Renal pelvis (tissue), 12 donors: ENCODE data around the gene ZDHHC16. TPM values are rescaled to one million over a fixed set of nuclear protein-coding genes. Genes with fewer than 3 reads are reported as not detected.
A peak's percentile ranks its signal among the peaks of the same experiment; 100 is the strongest.
"Not testable (repeated sequence)": the region's sequence is repeated elsewhere in the genome, so short reads cannot be mapped to it uniquely, and the experiment has no call there.

Experiments
- DNase-seq: peaks from one replicate; pipeline ENCODE4 v3.0.0-alpha.2; 2013
- long read RNA-seq, 16 experiments: transcript quantifications; one replicate each; lab custom pipeline, GENCODE V29; 2026
- polyA plus RNA-seq, 3 donors: library from polyadenylated mRNA; unstranded; fragments of 120-200 nt; gene quantifications; one replicate each; pipeline ENCODE4 v1.2.1, GENCODE V29; 2013; ENCODE audit not compliant: insufficient read length in 3 of 3

ZDHHC16 gene
- 10 to 100 TPM; 40.5 to 43.1 (median 40.7) TPM for polyA plus RNA-seq
- long read RNA-seq, donor 1, transcript ZDHHC16-202 (10 exons, 1,718 nt), result major isoform, 5 of 45 reads
- long read RNA-seq, donor 1, partial matches to known transcripts, result 26 of 45 reads
- long read RNA-seq, donor 1, other reads (novel, unspliced or antisense), result 8 of 45 reads
- long read RNA-seq, donor 2, transcript ZDHHC16-202 (10 exons, 1,718 nt), result major isoform, 5 of 14 reads
- long read RNA-seq, donor 2, partial matches to known transcripts, result 5 of 14 reads
- long read RNA-seq, donor 2, other reads (novel, unspliced or antisense), result 0 of 14 reads
- long read RNA-seq, donor 3, partial matches to known transcripts, result 5 of 14 reads
- long read RNA-seq, donor 3, other reads (novel, unspliced or antisense), result 0 of 14 reads
- long read RNA-seq, donor 4, transcript ZDHHC16-206 (11 exons, 1,798 nt), result major isoform, 5 of 12 reads
- long read RNA-seq, donor 4, partial matches to known transcripts, result 0 of 12 reads
- long read RNA-seq, donor 4, other reads (novel, unspliced or antisense), result 0 of 12 reads
- long read RNA-seq, donor 5, partial matches to known transcripts, result 0 of 2 reads
- long read RNA-seq, donor 5, other reads (novel, unspliced or antisense), result 0 of 2 reads
- long read RNA-seq, donor 6, partial matches to known transcripts, result 50 of 54 reads
- long read RNA-seq, donor 6, other reads (novel, unspliced or antisense), result 0 of 54 reads
- long read RNA-seq, donor 7, transcript ZDHHC16-202 (10 exons, 1,718 nt), result major isoform, 5 of 10 reads
- long read RNA-seq, donor 7, partial matches to known transcripts, result 0 of 10 reads
- long read RNA-seq, donor 7, other reads (novel, unspliced or antisense), result 0 of 10 reads
- long read RNA-seq, donor 8, partial matches to known transcripts, result 0 of 2 reads
- long read RNA-seq, donor 8, other reads (novel, unspliced or antisense), result 0 of 2 reads
- long read RNA-seq, donor 9, partial matches to known transcripts, result 8 of 14 reads
- long read RNA-seq, donor 9, other reads (novel, unspliced or antisense), result 0 of 14 reads
- long read RNA-seq, donor 10, partial matches to known transcripts, result 8 of 10 reads
- long read RNA-seq, donor 10, other reads (novel, unspliced or antisense), result 0 of 10 reads
- long read RNA-seq, donor 11, partial matches to known transcripts, result 34 of 40 reads
- long read RNA-seq, donor 11, other reads (novel, unspliced or antisense), result 0 of 40 reads
- long read RNA-seq, donor 12, partial matches to known transcripts, result 6 of 14 reads
- long read RNA-seq, donor 12, other reads (novel, unspliced or antisense), result 0 of 14 reads
- long read RNA-seq, donor 13, partial matches to known transcripts, result 0 of 5 reads
- long read RNA-seq, donor 13, other reads (novel, unspliced or antisense), result 0 of 5 reads
- long read RNA-seq, donor 14, result 0 reads
- long read RNA-seq, donor 15, partial matches to known transcripts, result 6 of 13 reads
- long read RNA-seq, donor 15, other reads (novel, unspliced or antisense), result 0 of 13 reads
- long read RNA-seq, donor 16, transcript ZDHHC16-202 (10 exons, 1,718 nt), result major isoform, 7 of 18 reads
- long read RNA-seq, donor 16, partial matches to known transcripts, result 8 of 18 reads
- long read RNA-seq, donor 16, other reads (novel, unspliced or antisense), result 0 of 18 reads

DNA sequence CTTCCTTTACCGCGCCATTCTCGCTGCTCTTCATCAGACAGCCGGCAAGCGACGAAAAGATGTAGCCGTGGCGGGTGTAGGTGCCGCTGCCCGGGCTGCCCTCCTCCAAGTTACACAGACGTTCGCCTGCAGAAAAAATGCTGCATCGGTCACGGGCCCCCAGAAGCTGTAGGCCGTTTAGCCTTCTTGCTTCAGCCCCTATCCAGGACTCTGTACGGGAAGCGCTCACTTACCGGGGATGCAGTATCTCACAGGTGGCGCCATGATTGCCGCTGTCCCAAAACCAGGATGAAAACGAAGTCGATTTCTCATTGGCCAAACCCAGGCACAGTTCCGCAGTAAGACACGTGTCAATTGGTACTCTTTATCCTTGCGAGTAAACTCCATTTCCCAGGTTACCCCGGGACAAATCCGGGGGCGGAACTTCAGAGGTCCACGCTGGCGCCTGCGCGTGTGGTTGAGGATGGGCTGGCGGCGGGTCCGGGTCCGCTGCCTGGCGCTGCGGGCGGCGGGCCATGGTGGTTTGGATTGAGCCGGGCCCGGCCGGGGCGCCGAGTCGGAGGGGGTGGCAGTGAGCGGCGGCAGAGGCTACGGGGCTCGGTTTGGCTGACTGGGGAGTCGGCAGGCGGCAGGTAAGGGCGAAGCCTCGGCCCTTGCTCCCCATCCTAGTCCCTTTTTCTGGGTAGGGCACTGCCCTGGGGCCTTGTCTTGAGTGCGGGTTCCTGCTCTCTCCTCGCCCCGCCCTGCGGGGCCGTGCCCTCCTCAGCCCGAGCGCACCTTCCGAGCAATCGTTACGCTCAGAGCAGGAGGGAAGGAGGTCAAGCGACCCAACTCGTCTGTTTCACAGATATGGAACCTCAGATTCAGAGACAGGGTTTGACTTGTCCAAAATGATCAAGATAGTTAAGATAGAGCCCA lies at the start of gene ZDHHC16, which contains the start of gene EXOSC1:
Gene ZDHHC16 (plus strand): TSS at position 454 of the 918 bp plus-strand sequence. CDS start 5,501 bp downstream, outside the sequence.
Gene EXOSC1 (minus strand): TSS at position 285 of the 918 bp plus-strand sequence. CDS start 21 bp downstream, at position 264.
- DNase-seq, result peak; percentile 96

DNA sequence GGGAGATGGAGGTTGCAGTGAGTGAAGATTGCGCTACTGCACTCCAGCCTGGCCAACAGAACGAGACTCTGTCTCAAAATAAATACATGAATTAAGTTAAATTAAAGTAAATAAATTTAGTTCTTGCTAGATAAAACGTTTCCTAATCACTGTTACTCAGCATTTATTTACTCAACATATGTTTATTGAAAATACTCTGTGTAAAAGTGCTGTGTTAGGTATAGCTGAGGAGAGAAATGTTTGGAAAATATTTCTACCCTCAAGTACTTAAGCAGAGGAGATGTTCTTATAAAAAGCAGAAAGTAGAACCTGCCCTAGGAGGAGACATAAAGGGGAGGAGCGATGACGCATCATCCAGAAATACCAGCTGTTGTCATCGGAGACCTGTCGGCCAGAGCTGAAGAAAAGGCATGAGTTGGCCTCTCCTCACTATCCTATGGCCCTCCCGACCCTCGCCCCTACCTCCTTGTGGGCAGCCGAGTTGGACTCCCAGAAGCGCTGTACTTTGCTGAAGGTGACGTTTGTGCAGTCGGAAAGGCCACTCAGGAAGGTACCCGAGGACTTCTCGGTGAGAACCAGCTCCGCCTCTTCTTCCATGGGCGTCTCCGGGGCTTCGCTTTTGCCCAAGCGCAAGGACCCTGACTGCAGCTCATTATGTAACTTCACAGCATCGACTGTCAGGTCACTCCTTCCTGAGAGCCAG lies 46.0 kb upstream of the ZDHHC16 start:
- peak; percentile 48 for DNase-seq

DNA sequence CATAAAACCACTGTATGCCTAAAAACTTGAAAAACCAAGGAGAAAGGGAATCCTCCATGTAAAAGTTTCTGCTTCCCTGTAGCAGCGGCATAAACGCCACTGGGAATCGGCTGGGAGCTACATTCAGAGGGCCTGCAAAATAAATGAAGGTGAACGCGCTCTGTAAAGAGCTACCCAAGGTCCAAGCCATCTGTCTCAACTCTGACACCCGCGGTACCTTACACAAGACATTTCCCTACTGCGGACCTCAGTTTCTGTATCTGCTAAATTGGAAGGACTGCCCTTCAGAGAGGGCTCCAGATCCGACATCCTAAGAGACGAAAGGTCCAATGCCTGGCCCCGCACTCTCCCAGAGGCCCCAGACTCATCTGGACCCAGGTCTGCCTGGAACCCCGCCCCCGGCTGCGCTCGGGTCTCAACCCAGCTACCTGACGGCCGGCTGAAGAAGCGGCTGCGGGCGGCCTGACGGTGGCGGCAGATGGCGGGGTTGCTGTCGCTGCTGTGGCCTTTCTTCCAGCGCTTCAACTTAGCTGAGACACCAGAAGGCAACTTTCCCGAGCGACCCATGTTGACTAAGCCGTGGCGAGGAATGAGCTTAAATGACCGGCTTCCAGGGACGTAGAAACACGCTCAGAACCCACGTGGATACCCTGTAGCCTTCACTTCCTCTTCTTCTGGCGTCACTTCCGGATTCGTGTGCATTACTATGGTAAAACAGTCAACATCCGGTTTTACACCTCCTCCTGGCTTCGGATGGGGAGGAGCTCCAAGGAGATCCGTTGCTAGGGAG lies 45.1 kb upstream of the ZDHHC16 start, which contains the start of gene RRP12:
Gene RRP12 (minus strand): TSS at position 676 of the 790 bp plus-strand sequence. CDS start 109 bp downstream, at position 567.
- DNase-seq, result peak; percentile 99

DNA sequence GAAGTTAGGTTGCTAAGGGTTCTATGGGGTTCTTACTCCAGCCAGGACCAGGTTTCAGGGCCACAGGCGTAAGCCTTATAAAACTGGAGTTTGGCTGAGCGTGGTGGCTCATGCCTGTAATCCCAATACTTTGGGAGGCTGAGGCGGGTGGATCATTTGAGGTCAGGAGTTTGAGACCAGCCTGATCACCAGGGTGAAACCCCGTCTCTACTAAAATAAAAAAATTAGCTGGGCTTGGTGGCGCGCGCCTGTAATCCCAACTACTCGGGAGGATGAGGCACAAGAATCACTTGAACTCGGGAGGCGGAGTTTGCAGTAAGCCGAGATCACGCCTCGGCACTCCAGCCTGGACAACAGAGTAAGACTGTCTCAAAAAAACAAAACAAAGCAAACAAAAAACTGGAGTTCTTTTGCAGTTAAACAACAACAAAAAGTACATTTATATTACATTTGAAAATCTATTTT lies 44.5 kb upstream of the ZDHHC16 start:
- no peak for DNase-seq

DNA sequence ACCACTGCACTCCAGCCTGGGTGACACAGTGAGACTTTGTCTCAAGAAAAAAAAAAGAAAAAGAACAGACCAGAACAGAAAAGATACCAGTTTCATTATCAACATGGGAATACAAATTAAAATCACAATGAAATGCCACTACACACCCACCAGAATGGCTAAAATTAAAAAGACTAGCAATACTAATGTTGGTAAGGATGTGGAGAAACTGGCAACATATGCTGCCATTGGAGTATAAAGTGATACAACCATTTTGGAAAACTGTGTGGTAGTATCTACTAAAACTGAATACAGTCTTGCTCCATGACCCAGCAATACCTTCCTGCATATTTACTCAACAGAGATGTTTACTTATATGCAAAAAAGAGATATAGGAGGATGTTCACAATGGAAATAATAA lies 41.9 kb upstream of the ZDHHC16 start:
- DNase-seq, result no peak

DNA sequence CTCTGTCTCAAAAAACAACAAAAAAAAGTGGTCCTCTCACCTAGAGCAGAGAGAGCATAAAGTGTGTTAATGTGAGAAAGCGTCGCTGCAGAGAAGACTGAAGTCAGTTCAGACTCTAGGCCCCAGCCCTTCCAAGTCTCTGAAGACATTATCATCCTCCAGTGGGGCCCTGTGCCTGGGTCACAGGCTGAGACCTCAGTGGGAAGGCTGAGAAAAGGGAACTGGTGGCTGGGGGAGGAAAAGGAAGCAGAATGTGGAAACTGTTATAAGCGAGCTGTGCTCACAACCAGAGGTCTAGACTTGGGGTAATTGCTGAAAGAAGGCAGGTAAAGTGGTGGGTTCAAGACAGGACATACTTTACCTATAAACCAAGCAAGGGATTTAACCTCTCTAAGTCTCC lies 39.9 kb upstream of the ZDHHC16 start:
- DNase-seq, result no peak

DNA sequence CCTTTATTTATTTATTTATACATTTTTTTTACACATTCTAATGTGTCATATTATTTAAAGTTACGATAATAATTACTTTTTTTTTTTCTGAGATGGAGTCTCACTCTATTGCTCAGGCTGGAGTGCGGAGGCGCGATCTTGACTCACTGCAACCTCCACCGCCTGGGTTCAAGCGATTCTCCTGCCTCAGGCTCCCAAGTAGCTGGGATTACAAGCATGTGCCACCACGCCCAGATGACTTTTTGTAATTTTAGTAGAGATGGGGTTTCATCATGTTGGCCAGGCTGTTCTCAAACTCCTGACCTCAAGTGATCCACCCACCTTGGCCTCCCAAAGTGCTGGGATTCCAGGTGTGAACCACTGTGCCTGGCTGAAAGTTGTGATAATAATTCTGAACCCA lies 39.5 kb upstream of the ZDHHC16 start:
- not testable (repeated sequence) for DNase-seq

DNA sequence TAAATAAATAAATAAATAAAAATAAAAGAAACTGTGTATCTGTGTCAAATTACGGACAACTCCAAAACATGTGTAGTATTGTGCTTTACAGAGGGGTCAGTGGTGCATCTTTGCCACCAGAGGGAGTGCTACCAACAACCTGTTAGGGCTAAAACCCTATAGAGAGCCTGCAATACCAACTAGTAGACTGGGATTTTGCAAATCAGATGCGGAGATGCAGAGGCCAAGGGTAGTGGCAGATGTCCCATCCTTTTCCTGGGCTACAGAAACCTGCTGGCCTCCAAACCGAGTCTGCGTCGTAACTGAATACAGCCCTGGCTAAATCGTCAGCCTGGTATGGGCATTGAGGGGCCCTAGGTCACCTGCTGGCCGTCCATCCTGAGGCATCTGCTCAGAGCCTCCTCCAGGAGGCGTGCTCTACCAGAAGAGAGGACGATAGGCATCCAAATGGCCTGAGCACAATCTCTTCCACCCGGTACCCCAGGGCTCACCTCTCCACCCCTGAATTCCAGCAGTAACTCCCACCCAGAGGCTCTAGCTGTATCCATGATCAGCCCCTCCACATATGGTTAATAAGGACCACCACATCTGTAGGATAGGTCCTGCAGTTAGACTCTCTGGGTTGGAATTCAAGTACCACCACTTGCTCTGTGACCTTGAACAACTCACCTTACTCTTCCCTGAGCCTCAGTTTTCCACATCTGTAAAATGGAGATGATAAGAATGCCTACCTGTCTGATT lies 38.6 kb upstream of the ZDHHC16 start:
- DNase-seq, result no peak

DNA sequence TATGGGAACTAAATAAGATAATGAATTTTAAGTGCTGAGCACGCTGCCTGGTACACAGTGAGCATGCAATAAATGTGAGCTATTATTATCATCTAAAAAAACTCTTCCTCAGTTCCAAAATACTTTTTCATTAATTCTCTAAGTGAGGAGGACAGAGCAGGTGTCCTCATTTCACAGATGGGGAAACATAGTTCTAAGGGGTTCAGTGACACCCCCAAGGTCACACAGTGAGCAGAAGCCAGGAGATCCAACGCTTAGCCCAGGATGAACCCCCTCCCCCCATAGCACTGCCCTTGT lies 38.1 kb upstream of the ZDHHC16 start:
- DNase-seq, result no peak

DNA sequence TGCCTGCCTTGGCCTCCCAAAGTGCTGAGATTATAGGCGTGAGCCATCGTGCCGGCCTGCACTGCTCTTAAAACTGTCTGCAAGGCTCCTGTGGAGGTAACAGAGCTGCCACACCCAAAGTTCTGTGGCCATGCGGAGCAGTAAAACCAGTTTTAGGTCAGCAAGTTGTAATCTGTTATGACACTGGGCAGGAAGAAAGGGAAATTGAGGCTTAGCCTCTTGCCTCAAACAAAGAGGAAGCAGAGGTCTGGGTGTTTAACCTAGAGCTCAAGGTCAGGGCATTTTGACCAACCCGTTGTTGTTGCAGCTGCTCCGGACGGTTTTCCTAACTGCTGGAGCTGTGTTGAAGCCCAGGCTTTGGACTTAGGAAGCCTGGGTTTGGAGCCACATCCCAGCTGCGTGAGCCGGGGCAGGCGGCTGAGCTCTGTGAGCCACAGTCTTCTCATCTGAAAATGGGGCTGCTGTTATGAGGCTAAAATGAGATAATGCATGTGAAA lies 37.4 kb upstream of the ZDHHC16 start:
- DNase-seq, result no peak

DNA sequence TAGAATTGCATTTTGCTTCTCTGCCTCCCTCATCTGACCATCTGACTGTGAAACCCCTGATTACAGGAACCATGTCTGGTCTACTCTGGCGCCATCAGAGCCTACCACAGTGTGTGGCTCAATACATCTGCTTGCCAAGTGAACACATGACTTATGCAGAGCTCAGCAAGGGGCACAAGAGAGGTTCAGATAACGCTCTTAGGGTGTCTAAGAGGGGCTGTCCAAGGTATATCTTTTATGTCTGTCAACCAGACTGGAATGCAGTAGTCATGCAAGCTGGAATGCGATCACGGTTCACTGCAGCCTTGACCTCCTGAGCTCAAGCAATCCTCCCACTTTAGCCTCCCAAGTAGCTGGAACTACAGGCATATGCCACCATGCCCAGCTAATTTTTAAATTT lies 34.6 kb upstream of the ZDHHC16 start:
- no peak for DNase-seq

DNA sequence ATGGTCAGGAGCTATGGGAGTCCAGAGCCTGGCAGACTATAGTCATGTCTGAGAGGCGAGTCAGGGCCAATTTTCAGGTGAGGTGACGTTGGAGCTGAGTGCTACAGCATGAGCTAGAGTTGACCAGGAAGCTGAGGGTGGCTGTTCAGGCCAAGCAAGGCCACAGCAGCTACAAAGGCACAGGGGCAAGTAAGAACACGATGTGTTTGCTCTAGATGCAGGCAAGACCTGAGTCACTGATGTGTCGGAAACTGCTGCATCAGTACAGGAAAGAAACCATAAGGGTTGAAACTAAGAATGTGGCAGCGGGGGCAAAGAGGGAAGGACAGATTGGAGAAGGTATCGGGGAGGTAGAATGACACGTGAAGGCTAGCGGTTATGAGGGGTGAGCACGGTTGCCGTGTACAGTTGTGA lies 33.1 kb upstream of the ZDHHC16 start:
- DNase-seq, result no peak

DNA sequence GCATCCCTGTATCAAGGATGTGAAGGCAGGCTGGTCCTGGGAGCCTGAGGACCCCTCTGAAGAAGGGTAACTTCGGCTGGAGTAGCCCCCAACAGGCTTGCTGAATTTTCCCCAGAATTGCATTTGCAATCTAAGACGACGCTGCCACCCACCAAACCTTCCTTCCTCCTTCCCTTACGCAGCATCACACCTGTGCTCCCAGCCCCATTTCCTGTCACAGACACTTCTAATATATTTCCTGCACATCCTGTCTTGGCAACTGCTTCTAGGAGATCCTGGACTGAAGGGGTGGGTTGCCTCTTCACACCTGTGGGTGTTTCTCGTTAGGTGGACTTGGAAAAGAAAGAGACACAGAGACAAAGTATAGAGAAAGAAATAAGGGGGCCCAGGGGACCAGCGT lies 29.4 kb upstream of the ZDHHC16 start:
- no peak for DNase-seq

DNA sequence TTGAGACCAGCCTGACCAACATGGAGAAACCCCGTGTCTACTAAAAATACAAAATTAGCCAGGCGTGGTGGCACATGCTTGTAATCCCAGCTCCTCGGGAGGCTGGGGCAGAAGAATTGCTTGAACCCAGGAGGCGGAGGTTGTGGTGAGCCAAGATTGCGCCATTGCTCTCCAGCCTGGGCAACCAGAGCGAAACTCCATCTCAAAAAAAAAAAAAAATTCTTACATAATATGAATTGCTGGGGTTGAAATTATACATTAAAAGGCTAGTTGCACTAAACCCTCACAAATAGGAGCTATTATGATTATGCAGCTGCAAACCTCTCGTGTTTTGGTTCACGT lies 22.2 kb upstream of the ZDHHC16 start:
- DNase-seq, result not testable (repeated sequence)

DNA sequence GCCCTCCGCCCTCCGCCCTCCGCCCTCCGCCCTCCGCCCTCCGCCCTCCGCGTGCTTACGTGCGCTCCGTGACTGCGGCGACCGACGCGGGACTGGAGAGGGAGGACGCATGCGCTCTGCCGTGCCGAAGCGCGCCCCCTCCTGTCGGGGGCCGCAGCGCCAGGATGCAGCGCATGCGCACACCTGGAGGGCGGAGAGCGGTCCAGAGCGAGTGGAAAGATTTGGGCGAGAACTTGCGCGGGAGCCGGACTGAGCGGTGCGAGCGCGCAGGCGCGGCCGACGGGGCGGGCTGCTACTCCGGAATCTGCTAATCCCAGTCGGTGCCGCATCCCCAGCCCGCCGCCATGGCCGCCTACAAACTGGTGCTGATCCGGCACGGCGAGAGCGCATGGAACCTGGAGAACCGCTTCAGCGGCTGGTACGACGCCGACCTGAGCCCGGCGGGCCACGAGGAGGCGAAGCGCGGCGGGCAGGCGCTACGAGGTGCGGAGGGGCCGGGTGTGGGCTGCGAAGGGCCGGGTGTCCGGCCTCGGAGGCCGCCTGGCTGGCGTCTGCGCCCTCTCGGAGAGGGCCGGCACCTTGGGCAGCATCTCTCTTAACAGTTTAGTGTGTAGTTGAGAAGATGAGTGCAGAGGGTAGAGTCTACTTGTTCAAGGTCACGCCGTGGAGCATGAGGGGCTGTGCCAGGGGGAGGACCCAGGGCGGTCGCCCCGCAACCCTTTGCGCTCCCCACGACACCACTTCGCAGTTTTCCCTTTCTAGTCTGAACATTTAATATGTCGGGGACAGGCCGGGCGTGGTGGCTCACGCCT lies 19.8 kb upstream of the ZDHHC16 start, which contains the start of gene PGAM1:
Gene PGAM1 (plus strand): TSS at position 228 of the 812 bp plus-strand sequence. CDS start 117 bp downstream, at position 345.
- peak; percentile 95 for DNase-seq
